ENCODE data around the gene RPIA.
"Not testable (repeated sequence)": the region's sequence is repeated elsewhere in the genome, so short reads cannot be mapped to it uniquely, and the experiment has no call there.

The RPIA gene

GRCh38 chr2:88753833-88754584 is 62.5 kb downstream of the RPIA start:
- no peak overlapping the region for H3K4me3 ChIP-seq (ENCODE audit: control insufficient read depth, low read depth, low read length)
- no peak for DNase-seq (ENCODE audit: low read depth)
- TF ChIP-seq, protein P1, sequence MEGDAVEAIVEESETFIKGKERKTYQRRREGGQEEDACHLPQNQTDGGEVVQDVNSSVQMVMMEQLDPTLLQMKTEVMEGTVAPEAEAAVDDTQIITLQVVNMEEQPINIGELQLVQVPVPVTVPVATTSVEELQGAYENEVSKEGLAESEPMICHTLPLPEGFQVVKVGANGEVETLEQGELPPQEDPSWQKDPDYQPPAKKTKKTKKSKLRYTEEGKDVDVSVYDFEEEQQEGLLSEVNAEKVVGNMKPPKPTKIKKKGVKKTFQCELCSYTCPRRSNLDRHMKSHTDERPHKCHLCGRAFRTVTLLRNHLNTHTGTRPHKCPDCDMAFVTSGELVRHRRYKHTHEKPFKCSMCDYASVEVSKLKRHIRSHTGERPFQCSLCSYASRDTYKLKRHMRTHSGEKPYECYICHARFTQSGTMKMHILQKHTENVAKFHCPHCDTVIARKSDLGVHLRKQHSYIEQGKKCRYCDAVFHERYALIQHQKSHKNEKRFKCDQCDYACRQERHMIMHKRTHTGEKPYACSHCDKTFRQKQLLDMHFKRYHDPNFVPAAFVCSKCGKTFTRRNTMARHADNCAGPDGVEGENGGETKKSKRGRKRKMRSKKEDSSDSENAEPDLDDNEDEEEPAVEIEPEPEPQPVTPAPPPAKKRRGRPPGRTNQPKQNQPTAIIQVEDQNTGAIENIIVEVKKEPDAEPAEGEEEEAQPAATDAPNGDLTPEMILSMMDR (IDR thresholded peaks at IDR 0.05; ENCODE audit: control insufficient read depth, insufficient read depth, low read depth, low read length, missing control alignments) = no peak

- TF ChIP-seq, protein P1 (IDR thresholded peaks at IDR 0.05; ENCODE audit: control insufficient read depth, insufficient read depth, low read depth, low read length, missing control alignments) = no peak
These were observed 63.3 kb downstream of the RPIA start for GRCh38 chr2:88754585-88755320.

GRCh38 chr2:88755836-88756235 is 64.4 kb downstream of the RPIA start:
- no peak for DNase-seq (ENCODE audit: low read depth)
- H3K4me3 ChIP-seq (ENCODE audit: control insufficient read depth, low read depth, low read length) = no peak overlapping the region
- TF ChIP-seq, protein P1 (IDR thresholded peaks at IDR 0.05; ENCODE audit: control insufficient read depth, insufficient read depth, low read depth, low read length, missing control alignments) = no peak

More at GRCh38 chr2:88754585-88755320, 63.3 kb downstream of the RPIA start:
- DNase-seq (ENCODE audit: low read depth) = no peak
- H3K4me3 ChIP-seq (ENCODE audit: control insufficient read depth, low read depth, low read length) = no peak overlapping the region

DNA sequence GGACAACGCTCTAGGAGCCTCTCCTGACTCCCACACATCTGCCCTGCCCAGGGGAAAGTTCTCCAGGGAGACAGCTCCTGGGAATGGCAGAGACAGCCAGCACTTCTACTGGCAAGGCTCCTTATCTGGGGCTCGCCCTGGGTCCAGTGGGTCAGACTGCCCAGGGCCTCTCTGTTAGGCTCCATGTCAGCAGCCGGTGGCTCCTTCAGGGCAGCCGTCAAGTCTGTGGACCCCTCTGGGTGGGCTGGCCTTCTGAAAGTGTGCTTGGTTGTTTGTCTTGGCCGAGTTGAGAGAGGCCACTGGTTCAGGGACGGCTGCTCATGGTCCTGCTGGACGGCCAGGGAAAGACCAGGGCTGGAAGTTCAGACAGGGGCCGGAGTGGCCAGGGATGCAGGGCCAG is 65.6 kb downstream of the RPIA start:
- no peak for DNase-seq (ENCODE audit: low read depth)
- TF ChIP-seq, protein P1 (IDR thresholded peaks at IDR 0.05; ENCODE audit: control insufficient read depth, insufficient read depth, low read depth, low read length, missing control alignments) = no peak
- no peak overlapping the region for H3K4me3 ChIP-seq (ENCODE audit: control insufficient read depth, low read depth, low read length)

DNA sequence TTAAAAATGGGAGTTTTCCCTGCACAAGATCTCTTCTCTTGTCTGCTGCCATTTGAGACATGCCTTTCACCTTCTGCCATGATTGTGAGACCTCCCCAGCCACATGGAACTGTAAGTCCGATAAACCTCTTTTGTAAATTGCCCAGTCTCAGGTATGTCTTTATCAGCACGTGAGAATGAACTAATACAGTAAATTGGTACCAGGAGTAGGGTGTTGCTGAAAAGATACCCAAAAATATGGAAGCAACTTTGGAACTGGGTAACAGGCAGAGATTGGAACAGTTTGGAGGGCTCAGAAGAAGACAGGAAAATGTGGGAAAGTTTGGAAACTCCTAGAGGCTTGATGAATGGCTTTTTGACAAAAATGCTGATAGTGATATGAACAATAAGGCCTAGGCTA is 67.2 kb downstream of the RPIA start:
- not testable (repeated sequence) for DNase-seq (ENCODE audit: low read depth); H3K4me3 ChIP-seq (ENCODE audit: control insufficient read depth, low read depth, low read length)

GRCh38 chr2:88760819-88761598 is 69.5 kb downstream of the RPIA start:
- DNase-seq (ENCODE audit: low read depth) = no peak
- no peak overlapping the region for H3K4me3 ChIP-seq (ENCODE audit: control insufficient read depth, low read depth, low read length)
- TF ChIP-seq, protein P1 (IDR thresholded peaks at IDR 0.05; ENCODE audit: control insufficient read depth, insufficient read depth, low read depth, low read length, missing control alignments) = no peak
